GM19035 (cell line): Measurements from ENCODE around the gene ACOXL.
"Not testable (repeated sequence)": the region's sequence is repeated elsewhere in the genome, so short reads cannot be mapped to it uniquely, and the experiment has no call there.

Experiments
- ATAC-seq: cut with Tn5 transposase; IDR thresholded peaks from one replicate; pipeline ENCODE4 v1.9.1; 2021; ENCODE audit not compliant: unreplicated experiment

Gene ACOXL

GRCh38 chr2:111030945-111031344 is 298.6 kb downstream of the ACOXL start:
- peak; percentile 29 for ATAC-seq

GRCh38 chr2:111031546-111032478 is 299.4 kb downstream of the ACOXL start:
- no peak for ATAC-seq

- no peak for ATAC-seq
Observed at GRCh38 chr2:111032721-111033429, 300.5 kb downstream of the ACOXL start.

GRCh38 chr2:111034146-111034545 is 301.8 kb downstream of the ACOXL start:
- ATAC-seq = no peak

GRCh38 chr2:111034606-111035005 is 302.2 kb downstream of the ACOXL start:
- no peak for ATAC-seq

DNA sequence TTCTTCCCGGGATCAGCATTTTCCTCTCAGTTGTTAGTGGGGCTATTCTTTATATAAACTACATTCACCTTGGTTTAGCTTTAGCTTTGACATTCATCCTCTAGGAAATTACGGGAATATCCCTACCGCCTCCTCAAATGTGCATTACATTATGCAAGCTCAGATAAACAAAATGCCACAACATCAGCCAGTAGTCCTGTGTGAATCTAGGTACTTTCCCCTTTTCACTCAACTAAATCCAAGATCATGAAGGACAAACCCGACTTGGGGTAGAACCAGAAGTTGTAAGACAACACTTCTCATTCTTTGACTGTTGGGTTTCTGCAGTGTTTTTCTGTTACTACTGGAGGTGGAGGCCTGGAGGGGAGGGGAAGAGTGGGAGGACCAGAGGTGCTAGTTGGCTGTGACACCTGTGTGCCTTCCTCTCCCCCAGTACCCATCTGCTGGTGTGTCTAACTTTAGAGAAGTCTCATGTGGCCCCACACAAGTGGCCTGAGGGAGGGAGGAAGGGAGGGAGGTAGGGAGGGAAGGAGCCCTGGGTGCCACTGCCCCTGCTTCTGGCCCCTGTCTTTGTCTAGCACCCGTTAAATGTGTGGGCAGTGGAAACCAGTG is 303.6 kb downstream of the ACOXL start:
- no peak for ATAC-seq

DNA sequence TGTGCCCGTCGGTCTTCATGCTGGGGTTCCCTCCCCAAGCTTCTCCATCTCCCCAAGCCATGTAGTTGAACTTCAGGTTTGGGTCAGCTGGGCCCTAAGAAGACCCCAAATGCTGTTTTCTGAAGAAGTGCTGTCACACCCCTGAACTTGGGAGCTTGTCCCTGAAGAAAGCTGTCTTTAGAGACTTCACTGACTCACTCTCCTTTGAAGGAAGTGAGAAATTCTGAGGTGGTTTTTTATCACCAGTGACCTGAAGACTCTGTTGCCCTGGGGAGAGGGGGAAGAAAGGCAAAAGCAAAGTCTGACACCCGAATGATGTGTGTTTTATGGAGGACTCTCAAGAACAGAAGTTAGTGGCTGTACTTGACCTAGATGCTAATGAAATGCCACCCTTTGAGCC is 304.8 kb downstream of the ACOXL start:
- ATAC-seq = no peak

- ATAC-seq = no peak
Observed at GRCh38 chr2:111039628-111040383, 307.4 kb downstream of the ACOXL start.

DNA sequence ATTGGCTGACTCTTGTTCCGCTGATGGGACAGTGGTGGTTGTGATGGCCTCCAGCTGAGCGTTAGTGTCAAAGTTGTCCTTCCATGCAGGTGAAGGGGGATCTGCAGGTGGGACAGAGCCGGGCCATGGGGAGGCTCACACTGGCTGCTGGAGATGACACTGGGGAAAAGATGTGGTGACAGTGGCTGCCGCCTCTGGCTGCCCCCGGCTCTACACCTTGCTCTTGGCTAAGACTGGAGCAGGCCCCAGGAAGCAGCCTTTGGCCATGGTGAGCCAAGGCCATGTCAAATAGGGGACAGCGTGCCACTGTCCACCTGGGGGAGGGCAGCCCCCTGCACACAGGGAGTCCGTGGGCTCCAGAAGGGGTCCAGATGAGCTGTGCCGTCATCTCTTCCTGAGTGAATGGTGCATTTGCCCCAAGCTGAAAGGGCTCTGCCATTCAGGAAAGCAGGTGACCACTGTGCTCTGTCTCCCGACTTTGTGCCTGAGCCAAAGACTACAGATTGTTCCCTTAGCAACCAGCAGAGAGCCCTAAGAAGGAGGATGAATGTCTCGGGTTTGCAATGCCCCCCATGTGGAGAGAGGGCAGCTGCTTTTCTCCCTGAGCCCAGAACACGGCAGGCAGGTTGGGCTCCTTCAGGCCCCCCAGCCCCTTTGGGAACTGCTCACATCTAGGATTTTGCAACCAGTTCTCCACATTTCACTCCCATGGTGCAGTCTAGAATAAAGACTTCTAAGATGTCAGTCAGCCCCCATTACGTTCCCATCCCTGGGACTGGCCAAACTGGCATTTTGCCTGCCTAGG is 309.2 kb downstream of the ACOXL start:
- no peak for ATAC-seq

- no peak for ATAC-seq
Observed at GRCh38 chr2:111042261-111042660, 309.9 kb downstream of the ACOXL start.

DNA sequence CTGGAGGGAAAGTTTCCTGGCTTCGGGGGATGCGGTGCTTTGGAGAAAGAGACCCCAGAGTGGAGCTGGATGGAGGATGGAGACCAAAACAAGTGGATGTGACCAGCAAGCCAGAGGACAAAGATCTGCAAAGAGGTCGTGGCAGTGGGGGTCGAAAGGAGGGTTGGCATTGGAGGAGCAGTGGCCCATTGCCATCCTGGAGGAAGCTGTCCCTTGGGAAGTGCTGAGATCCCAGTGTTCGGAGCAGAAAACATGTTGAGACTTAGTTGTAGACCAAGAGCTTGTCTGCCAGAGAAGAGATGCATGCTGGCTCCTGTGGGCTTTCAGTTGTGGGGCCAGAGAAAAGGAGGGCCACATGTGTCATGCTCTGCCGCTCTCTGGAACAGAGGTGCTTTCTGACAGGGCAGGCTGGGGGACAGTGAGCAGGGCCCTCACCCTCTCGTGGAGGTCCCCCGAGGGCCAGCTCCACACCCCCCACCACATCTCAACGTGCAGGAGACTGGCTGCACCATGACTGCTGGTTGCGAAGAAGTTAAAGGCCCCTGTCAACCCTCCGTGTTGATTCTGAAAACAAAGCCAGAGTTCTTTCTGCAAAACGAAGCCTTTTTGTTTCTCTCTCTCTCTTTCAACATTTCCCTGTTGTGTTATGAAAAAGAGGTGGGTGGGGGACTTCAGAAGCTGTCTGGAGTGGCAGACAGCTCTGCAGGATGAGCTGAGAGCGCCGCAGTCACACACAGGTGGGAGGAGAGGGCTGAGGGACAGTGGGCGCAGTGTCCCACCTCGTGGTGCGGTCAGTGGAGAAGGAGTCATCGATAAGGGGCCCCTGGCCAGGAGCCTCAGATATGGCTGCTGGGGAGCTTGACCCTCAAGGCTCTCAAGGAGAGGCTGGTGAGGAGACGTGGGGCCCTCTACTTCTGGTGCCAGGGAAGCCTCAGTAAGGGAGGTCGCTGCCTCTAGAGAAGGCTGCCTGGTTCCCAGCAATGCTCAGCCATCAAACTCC is 310.7 kb downstream of the ACOXL start:
- peak; percentile 59 for ATAC-seq

DNA sequence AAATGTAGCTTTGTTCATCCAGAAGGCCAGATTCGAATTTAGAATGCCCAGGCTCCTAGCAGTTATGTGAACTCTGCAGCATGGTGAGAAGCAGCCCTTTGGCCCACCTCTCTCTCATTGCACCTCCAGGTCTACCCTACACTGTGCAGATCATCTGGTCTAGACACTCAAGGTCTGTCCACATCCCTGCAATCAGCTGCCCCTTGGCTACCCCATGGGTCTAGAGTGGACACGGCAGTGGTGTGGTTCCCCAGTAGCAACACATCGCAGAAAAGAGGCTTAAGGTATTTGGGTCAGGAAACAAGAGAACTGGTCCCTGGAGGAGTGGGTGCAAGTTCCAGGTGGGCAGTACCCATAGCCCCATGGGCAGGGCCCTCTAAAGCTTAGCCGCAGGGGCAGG is 311.7 kb downstream of the ACOXL start:
- no peak for ATAC-seq

DNA sequence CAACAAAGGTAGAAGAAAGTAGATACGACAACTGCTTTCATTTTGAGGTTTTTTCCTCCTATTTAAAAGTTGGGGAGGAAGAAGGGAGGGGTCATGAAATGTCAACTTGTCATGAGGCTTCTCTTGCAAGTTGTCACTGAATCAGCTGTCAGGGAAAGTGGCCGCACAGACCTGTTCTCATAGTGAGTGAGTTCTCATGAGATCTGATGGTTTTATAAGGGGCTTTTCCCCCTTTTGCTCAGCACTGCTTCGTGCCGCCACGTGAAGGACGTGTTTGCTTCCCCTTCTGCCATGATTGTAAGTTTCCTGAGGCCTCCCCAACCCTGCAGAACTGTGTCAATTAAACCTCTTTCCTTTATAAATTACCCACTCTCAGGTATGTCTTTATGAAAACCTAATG is 312.9 kb downstream of the ACOXL start:
- ATAC-seq = not testable (repeated sequence)

- ATAC-seq = no peak
Observed at GRCh38 chr2:111045771-111046444, 313.5 kb downstream of the ACOXL start.

DNA sequence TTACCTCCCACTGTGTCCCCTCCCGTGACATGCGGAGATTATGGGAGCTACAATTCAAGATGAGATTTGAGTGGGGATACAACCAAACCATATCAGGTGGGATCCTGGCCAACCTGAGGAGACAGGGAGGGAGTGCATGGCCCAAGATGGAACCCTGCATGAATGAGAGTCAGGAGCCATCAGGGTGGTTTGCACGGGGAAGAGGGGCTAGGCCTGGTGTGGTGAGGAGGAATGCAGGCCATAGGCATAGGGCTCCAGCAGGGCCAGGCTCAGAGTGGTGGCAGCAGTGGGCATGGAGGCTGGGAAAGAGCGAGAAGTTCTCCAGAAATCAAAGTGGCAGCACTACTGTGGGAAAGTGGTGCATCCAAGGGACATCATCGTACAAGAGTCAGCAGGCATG is 314.3 kb downstream of the ACOXL start:
- no peak for ATAC-seq

GRCh38 chr2:111048856-111049768 is 316.7 kb downstream of the ACOXL start:
- ATAC-seq = no peak
